Natural killer cell (primary cell): ENCODE measurements around the gene HGF. TPM values are rescaled to one million over a fixed set of nuclear protein-coding genes. Genes with fewer than 3 reads are reported as not detected.

Experiments used
- ATAC-seq, 3 donors: fragments of 150-1000 bp in 2 of 3; fragments of 200-7000 bp in 1 of 3; cut with Tn5 transposase; 1 replicate in 1 of 3; 2 replicates in 2 of 3; pipeline ENCODE4 v1.10.0; 2021; ENCODE audit warnings: mild to moderate bottlenecking in 2 of 3, moderate library complexity in 2 of 3
- DNase-seq, 2 donors: peaks; one replicate each; pipeline versions ENCODE4 v3.0.0 to v3.0.0-alpha.2; 2013 to 2021; ENCODE audit warnings: mixed read lengths in 1 of 2
- H3K27ac ChIP-seq: one replicate; pipeline ENCODE4 v1.5.1; 2013; ENCODE audit warnings: mild to moderate bottlenecking, low read length
- H3K27me3 ChIP-seq: one replicate; pipeline ENCODE4 v1.6.1; 2013; ENCODE audit warnings: low read length; ENCODE audit not compliant: control insufficient read depth, insufficient read depth
- H3K36me3 ChIP-seq: one replicate; pipeline ENCODE4 v1.6.1; 2013; ENCODE audit warnings: low read length; ENCODE audit not compliant: control insufficient read depth, insufficient read depth
- H3K4me1 ChIP-seq: one replicate; pipeline ENCODE4 v1.6.1; 2013; ENCODE audit warnings: low read length; ENCODE audit not compliant: control insufficient read depth, insufficient read depth
- H3K4me3 ChIP-seq: one replicate; pipeline ENCODE4 v1.5.1; 2013; ENCODE audit warnings: low read length
- H3K9me3 ChIP-seq: one replicate; pipeline ENCODE4 v1.6.1; 2013; ENCODE audit warnings: low read length; ENCODE audit not compliant: control insufficient read depth, insufficient read depth
- H3K27ac Mint-ChIP-seq, 2 donors: one replicate each; pipeline ENCODE4 v1.8.0; 2022; ENCODE audit warnings: mild to moderate bottlenecking in 2 of 2, mixed read lengths in 2 of 2, moderate library complexity in 1 of 2
- H3K27me3 Mint-ChIP-seq, 2 donors: one replicate each; pipeline ENCODE4 v1.8.0; 2022; ENCODE audit warnings: low read depth in 2 of 2, mixed read lengths in 2 of 2
- H3K36me3 Mint-ChIP-seq: one replicate; pipeline ENCODE4 v1.8.0; 2022; ENCODE audit warnings: mixed read lengths
- H3K4me1 Mint-ChIP-seq, 2 donors: one replicate each; pipeline ENCODE4 v1.8.0; 2022; ENCODE audit warnings: mixed read lengths in 2 of 2
- H3K4me3 Mint-ChIP-seq: one replicate; pipeline ENCODE4 v1.8.0; 2022; ENCODE audit warnings: mild to moderate bottlenecking, moderate library complexity, mixed read lengths
- H3K9me3 Mint-ChIP-seq, 2 donors: one replicate each; pipeline ENCODE4 v1.8.0; 2022; ENCODE audit warnings: mixed read lengths in 2 of 2
- CTCF ChIP-seq: fragments of 200-600 bp; IDR thresholded peaks from one replicate; pipeline ENCODE4 v1.8.0; 2022; ENCODE audit warnings: antibody characterized with exemption
- WGBS: methylation state at CpG from one replicate; pipeline ENCODE4 v1.1.7; 2013; ENCODE audit warnings: missing lambda C conversion rate; ENCODE audit not compliant: insufficient coverage; 5-methylcytosine and 5-hydroxymethylcytosine counted together
- intact Hi-C: fragments of 100-400 bp; cut with micrococcal nuclease; formaldehyde crosslinking; loops from one replicate; pipeline ENCODE4 v1.14.2; 2022
- total RNA-seq, 4 donors: library from RNA; stranded (reverse); fragments of 120-200 nt in 1 of 4; gene quantifications; one replicate each; pipeline versions ENCODE4 v1.2.3 to v1.2.4, GENCODE V29; 2013 to 2022

The HGF gene
- total RNA-seq, 3 donors from 2014 or later (not counting 1 experiment from before 2014, with no cell fraction given) = 0.43 to 7.4 (median 0.94) TPM

GRCh38 chr7:81705206-81705605 is 64.6 kb downstream of the HGF start:
- Mint-ChIP-seq H3K4me3 (no peak overlapping the region), H3K4me1 (no peaks in the 10 kb centered on the region), H3K36me3 (no peaks in the 10 kb centered on the region), H3K9me3 (peaks cover 6 to 7% of the 10 kb centered on the region in 2 donors), H3K27ac (no peak overlapping the region), H3K27me3 (no peaks in the 10 kb centered on the region)
- Histone ChIP-seq H3K36me3 (no peaks in the 10 kb centered on the region), H3K9me3 (no peaks in the 10 kb centered on the region), H3K27ac (no peak overlapping the region), H3K27me3 (no peaks in the 10 kb centered on the region), H3K4me3 (no peak overlapping the region), H3K4me1 (no peaks in the 10 kb centered on the region)
- WGBS = 67% methylated on average over 1 of the region's 2 CpGs
- no peak for TF ChIP-seq CTCF
- ATAC-seq = no peak
- no peak for DNase-seq
- intact Hi-C loops = no loop called here

- Histone ChIP-seq H3K4me1 (no peaks in the 10 kb centered on the region), H3K27me3 (no peaks in the 10 kb centered on the region), H3K4me3 (no peak overlapping the region), H3K36me3 (no peaks in the 10 kb centered on the region), H3K27ac (no peak overlapping the region), H3K9me3 (no peaks in the 10 kb centered on the region)
- H3K36me3 Mint-ChIP-seq = no peaks in the 10 kb centered on the region
- H3K4me3 Mint-ChIP-seq = no peak overlapping the region
- H3K27me3 Mint-ChIP-seq = no peaks in the 10 kb centered on the region
- DNase-seq = no peak
- WGBS = 75% methylated on average over 3 of the region's 3 CpGs
- TF ChIP-seq CTCF = no peak
- intact Hi-C loops = no loop called here
- peaks cover 6 to 7% of the 10 kb centered on the region in 2 donors for H3K9me3 Mint-ChIP-seq
- H3K4me1 Mint-ChIP-seq = no peaks in the 10 kb centered on the region
- no peak for ATAC-seq
- no peak overlapping the region for H3K27ac Mint-ChIP-seq
Observed at GRCh38 chr7:81704595-81704994, 65.3 kb downstream of the HGF start.

GRCh38 chr7:81698965-81699364 is 70.9 kb downstream of the HGF start:
- intact Hi-C loops = no loop called here
- Mint-ChIP-seq H3K4me3 (no peak overlapping the region), H3K27ac (no peak overlapping the region), H3K4me1 (no peaks in the 10 kb centered on the region), H3K27me3 (no peaks in the 10 kb centered on the region), H3K9me3 (peaks cover 0 to 2% of the 10 kb centered on the region in 2 donors), H3K36me3 (no peaks in the 10 kb centered on the region)
- TF ChIP-seq CTCF = no peak
- no peak overlapping the region for H3K4me3 ChIP-seq
- H3K9me3 ChIP-seq = no peaks in the 10 kb centered on the region
- no peak overlapping the region for H3K27ac ChIP-seq
- DNase-seq (no peak), ATAC-seq (no peak)
- no peaks in the 10 kb centered on the region for H3K36me3 ChIP-seq
- H3K4me1 ChIP-seq = no peaks in the 10 kb centered on the region
- no peaks in the 10 kb centered on the region for H3K27me3 ChIP-seq

- no peaks in the 10 kb centered on the region for H3K4me1 ChIP-seq
- DNase-seq = no peak
- TF ChIP-seq CTCF = no peak
- H3K4me1 Mint-ChIP-seq = no peaks in the 10 kb centered on the region
- no peaks in the 10 kb centered on the region for H3K27me3 ChIP-seq
- H3K27me3 Mint-ChIP-seq = no peaks in the 10 kb centered on the region
- H3K4me3 ChIP-seq = no peak overlapping the region
- no peak overlapping the region for H3K27ac Mint-ChIP-seq
- no peaks in the 10 kb centered on the region for H3K36me3 ChIP-seq
- no peaks in the 10 kb centered on the region for H3K36me3 Mint-ChIP-seq
- no peak for ATAC-seq
- H3K9me3 Mint-ChIP-seq = peaks cover 8 to 12% of the 10 kb centered on the region in 2 donors
- intact Hi-C loops = no loop called here
- no peak overlapping the region for H3K4me3 Mint-ChIP-seq
- WGBS = 71% methylated on average over 1 of the region's 3 CpGs
- H3K9me3 ChIP-seq = no peaks in the 10 kb centered on the region
- H3K27ac ChIP-seq = no peak overlapping the region
Observed at GRCh38 chr7:81694711-81695110, 75.1 kb downstream of the HGF start.
